ENCODE data around the gene DVL1.
"Not testable (repeated sequence)": the region's sequence is repeated elsewhere in the genome, so short reads cannot be mapped to it uniquely, and the experiment has no call there.

Gene DVL1

GRCh38 chr1:1317420-1317819, 31.8 kb downstream of the DVL1 start:
- no peak for DNase-seq
- in situ Hi-C loops (cut with MboI; ENCODE audit: low pct_unique_long_range_greater_than_20kb, low sequenced_read_pairs): no loop called here

- in situ Hi-C loops (cut with MboI; ENCODE audit: low pct_unique_long_range_greater_than_20kb, low sequenced_read_pairs); DNase-seq: not testable (repeated sequence)
Measured at GRCh38 chr1:1316199-1316598, 33.0 kb downstream of the DVL1 start.

- in situ Hi-C loops (cut with MboI; ENCODE audit: low pct_unique_long_range_greater_than_20kb, low sequenced_read_pairs): no loop called here
- no peak for DNase-seq
Measured at GRCh38 chr1:1315435-1315954, 33.7 kb downstream of the DVL1 start.

GRCh38 chr1:1314678-1315335, 34.4 kb downstream of the DVL1 start:
- no peak for DNase-seq

GRCh38 chr1:1314237-1314586, 35.0 kb downstream of the DVL1 start:
- in situ Hi-C loops (cut with MboI; ENCODE audit: low pct_unique_long_range_greater_than_20kb, low sequenced_read_pairs): no loop called here
- DNase-seq: no peak

More at GRCh38 chr1:1314678-1315335, 34.4 kb downstream of the DVL1 start:
- in situ Hi-C loops (cut with MboI; ENCODE audit: low pct_unique_long_range_greater_than_20kb, low sequenced_read_pairs): no loop called here

- in situ Hi-C loops (cut with MboI; ENCODE audit: low pct_unique_long_range_greater_than_20kb, low sequenced_read_pairs): no loop called here
- no peak for DNase-seq
Measured at GRCh38 chr1:1313500-1314236, 35.5 kb downstream of the DVL1 start.

- no peak for DNase-seq
- in situ Hi-C loops (cut with MboI; ENCODE audit: low pct_unique_long_range_greater_than_20kb, low sequenced_read_pairs): no loop called here
Measured at GRCh38 chr1:1312450-1313314, 36.5 kb downstream of the DVL1 start.

- no peak for DNase-seq
- in situ Hi-C loops (cut with MboI; ENCODE audit: low pct_unique_long_range_greater_than_20kb, low sequenced_read_pairs): no loop called here
Measured at GRCh38 chr1:1311107-1312104, 37.8 kb downstream of the DVL1 start.

- in situ Hi-C loops (cut with MboI; ENCODE audit: low pct_unique_long_range_greater_than_20kb, low sequenced_read_pairs): no loop called here
- no peak for DNase-seq
Measured at GRCh38 chr1:1310476-1311053, 38.7 kb downstream of the DVL1 start.

GRCh38 chr1:1310109-1310385, 39.2 kb downstream of the DVL1 start:
- in situ Hi-C loops (cut with MboI; ENCODE audit: low pct_unique_long_range_greater_than_20kb, low sequenced_read_pairs): no loop called here
- DNase-seq: no peak

- in situ Hi-C loops (cut with MboI; ENCODE audit: low pct_unique_long_range_greater_than_20kb, low sequenced_read_pairs): no loop called here
- no peak for DNase-seq
Measured at GRCh38 chr1:1309251-1310108, 39.7 kb downstream of the DVL1 start.

GRCh38 chr1:1308756-1309250, 40.4 kb downstream of the DVL1 start:
- no peak for DNase-seq

GRCh38 chr1:1307923-1308755, 41.1 kb downstream of the DVL1 start, which contains the start of the genes ACAP3 and PUSL1:
TSS of gene ACAP3 (minus strand) at chr1:1307930. CDS start at chr1:1307815, 115 bp downstream.
TSS of gene PUSL1 (plus strand) at chr1:1308597. CDS start at chr1:1308644, 47 bp downstream.
- in situ Hi-C loops (cut with MboI; ENCODE audit: low pct_unique_long_range_greater_than_20kb, low sequenced_read_pairs): no loop called here
- peak; percentile 89 for DNase-seq

More at GRCh38 chr1:1308756-1309250, 40.4 kb downstream of the DVL1 start:
- in situ Hi-C loops (cut with MboI; ENCODE audit: low pct_unique_long_range_greater_than_20kb, low sequenced_read_pairs): no loop called here

GRCh38 chr1:1307261-1307922, 41.8 kb downstream of the DVL1 start:
- DNase-seq: no peak
- in situ Hi-C loops (cut with MboI; ENCODE audit: low pct_unique_long_range_greater_than_20kb, low sequenced_read_pairs): no loop called here

- in situ Hi-C loops (cut with MboI; ENCODE audit: low pct_unique_long_range_greater_than_20kb, low sequenced_read_pairs): no loop called here
Measured at GRCh38 chr1:1306661-1307260, 42.5 kb downstream of the DVL1 start.

More at GRCh38 chr1:1306661-1307260, 42.5 kb downstream of the DVL1 start:
- no peak for DNase-seq
